ENCODE results near the gene PERP. TPM values are rescaled to one million over a fixed set of nuclear protein-coding genes. Genes with fewer than 3 reads are reported as not detected.
"Not testable (repeated sequence)": the region's sequence is repeated elsewhere in the genome, so short reads cannot be mapped to it uniquely, and the experiment has no call there.

Gene PERP
- polyA plus RNA-seq, 1 donor from 2014 or later: 0.79 TPM

- no peak overlapping the region for H3K27ac ChIP-seq (ENCODE audit: low read length)
- no peaks in the 10 kb centered on the region for H3K79me2 ChIP-seq (replicated peaks; ENCODE audit: insufficient read depth, low read length)
- TF ChIP-seq POLR2AphosphoS5 (IDR thresholded peaks at IDR 0.05) (no peak), CTCF (IDR thresholded peaks at IDR 0.05; ENCODE audit: poor library complexity, severe bottlenecking) (no peak), EP300 (conservative IDR thresholded peaks at IDR 0.05; ENCODE audit: poor library complexity, severe bottlenecking) (no peak)
- H3K4me2 ChIP-seq (ENCODE audit: low read length): no peak overlapping the region
- no peak overlapping the region for H3K9ac ChIP-seq (ENCODE audit: low read length)
- no peak overlapping the region for H2AFZ ChIP-seq (ENCODE audit: low read depth, low read length)
- H3K9me2 ChIP-seq (ENCODE audit: insufficient read depth, low read length): no peaks in the 10 kb centered on the region
- H4K20me1 ChIP-seq (ENCODE audit: insufficient read depth): no peaks in the 10 kb centered on the region
- no peaks in the 10 kb centered on the region for H3F3A ChIP-seq (ENCODE audit: insufficient read depth, low read length, poor library complexity, severe bottlenecking)
- no peaks in the 10 kb centered on the region for H3K9me3 ChIP-seq (ENCODE audit: low read length)
- H3K27me3 ChIP-seq (ENCODE audit: insufficient read depth, low read depth, low read length): no peaks in the 10 kb centered on the region
- H3K36me3 ChIP-seq (ENCODE audit: insufficient read depth, low read length): no peaks in the 10 kb centered on the region
- H3K4me3 ChIP-seq (ENCODE audit: low read length): no peak overlapping the region
Observed at GRCh38 chr6:138124096-138124495, 16.9 kb upstream of the PERP start.

- Histone ChIP-seq H3K79me2 (replicated peaks; ENCODE audit: insufficient read depth, low read length) (no peaks in the 10 kb centered on the region), H3K4me3 (ENCODE audit: low read length) (no peak overlapping the region), H3K27ac (ENCODE audit: low read length) (no peak overlapping the region), H3K27me3 (ENCODE audit: insufficient read depth, low read depth, low read length) (no peaks in the 10 kb centered on the region), H3K9me3 (ENCODE audit: low read length) (no peaks in the 10 kb centered on the region), H3K9me2 (ENCODE audit: insufficient read depth, low read length) (no peaks in the 10 kb centered on the region), H3F3A (ENCODE audit: insufficient read depth, low read length, poor library complexity, severe bottlenecking) (no peaks in the 10 kb centered on the region), H3K36me3 (ENCODE audit: insufficient read depth, low read length) (no peaks in the 10 kb centered on the region), H4K20me1 (ENCODE audit: insufficient read depth) (no peaks in the 10 kb centered on the region), H2AFZ (ENCODE audit: low read depth, low read length) (no peak overlapping the region), H3K9ac (ENCODE audit: low read length) (no peak overlapping the region), H3K4me2 (ENCODE audit: low read length) (no peak overlapping the region)
- TF ChIP-seq TAF1 (IDR thresholded peaks at IDR 0.05; ENCODE audit: low read depth) (no peak), RAD21 (conservative IDR thresholded peaks at IDR 0.05) (no peak), CTCF (IDR thresholded peaks at IDR 0.05; ENCODE audit: poor library complexity, severe bottlenecking) (no peak), REST (IDR thresholded peaks at IDR 0.05; ENCODE audit: borderline replicate concordance) (no peak), SMC3 (conservative IDR thresholded peaks at IDR 0.05; ENCODE audit: poor library complexity) (no peak), MXI1 (conservative IDR thresholded peaks at IDR 0.05; ENCODE audit: poor library complexity, severe bottlenecking) (no peak), EP300 (conservative IDR thresholded peaks at IDR 0.05; ENCODE audit: poor library complexity, severe bottlenecking) (no peak), EZH2 (IDR thresholded peaks at IDR 0.05; ENCODE audit: borderline replicate concordance, insufficient read depth, low read length, poor library complexity, severe bottlenecking) (no peak), POLR2AphosphoS5 (IDR thresholded peaks at IDR 0.05) (no peak)
Observed at GRCh38 chr6:138119976-138120375, 12.8 kb upstream of the PERP start.

GRCh38 chr6:138119229-138119628, 12.0 kb upstream of the PERP start:
- H3K27ac ChIP-seq (ENCODE audit: low read length); H3F3A ChIP-seq (ENCODE audit: insufficient read depth, low read length, poor library complexity, severe bottlenecking); H2AFZ ChIP-seq (ENCODE audit: low read depth, low read length); H3K4me2 ChIP-seq (ENCODE audit: low read length); H3K79me2 ChIP-seq (replicated peaks; ENCODE audit: insufficient read depth, low read length); H3K9ac ChIP-seq (ENCODE audit: low read length); H4K20me1 ChIP-seq (ENCODE audit: insufficient read depth); H3K4me3 ChIP-seq (ENCODE audit: low read length); H3K27me3 ChIP-seq (ENCODE audit: insufficient read depth, low read depth, low read length); H3K9me3 ChIP-seq (ENCODE audit: low read length); H3K9me2 ChIP-seq (ENCODE audit: insufficient read depth, low read length); H3K36me3 ChIP-seq (ENCODE audit: insufficient read depth, low read length): not testable (repeated sequence)

Measured in neural cell (in vitro differentiated cells).